ENCODE results near the gene PMS1.

The PMS1 gene

DNA sequence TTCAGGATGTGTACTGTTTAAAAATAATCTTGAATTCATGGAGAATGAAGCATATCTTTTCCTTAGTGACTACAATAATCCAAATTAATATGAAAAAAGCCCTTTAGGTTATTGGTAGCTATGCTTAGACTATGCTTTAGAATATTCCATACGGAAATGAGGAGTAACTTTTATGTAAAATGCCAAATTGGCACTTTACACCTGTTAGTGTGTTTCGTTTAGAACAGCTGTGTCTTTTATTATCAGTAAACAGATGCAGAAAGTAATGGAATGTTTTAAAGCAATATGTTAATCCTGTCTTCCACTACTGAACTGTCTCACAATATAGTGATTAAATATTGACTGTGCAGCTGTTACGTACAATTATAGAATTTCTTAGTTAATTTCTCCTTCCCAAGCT, 129.6 kb downstream of the PMS1 start:
- TF ChIP-seq, protein P1, sequence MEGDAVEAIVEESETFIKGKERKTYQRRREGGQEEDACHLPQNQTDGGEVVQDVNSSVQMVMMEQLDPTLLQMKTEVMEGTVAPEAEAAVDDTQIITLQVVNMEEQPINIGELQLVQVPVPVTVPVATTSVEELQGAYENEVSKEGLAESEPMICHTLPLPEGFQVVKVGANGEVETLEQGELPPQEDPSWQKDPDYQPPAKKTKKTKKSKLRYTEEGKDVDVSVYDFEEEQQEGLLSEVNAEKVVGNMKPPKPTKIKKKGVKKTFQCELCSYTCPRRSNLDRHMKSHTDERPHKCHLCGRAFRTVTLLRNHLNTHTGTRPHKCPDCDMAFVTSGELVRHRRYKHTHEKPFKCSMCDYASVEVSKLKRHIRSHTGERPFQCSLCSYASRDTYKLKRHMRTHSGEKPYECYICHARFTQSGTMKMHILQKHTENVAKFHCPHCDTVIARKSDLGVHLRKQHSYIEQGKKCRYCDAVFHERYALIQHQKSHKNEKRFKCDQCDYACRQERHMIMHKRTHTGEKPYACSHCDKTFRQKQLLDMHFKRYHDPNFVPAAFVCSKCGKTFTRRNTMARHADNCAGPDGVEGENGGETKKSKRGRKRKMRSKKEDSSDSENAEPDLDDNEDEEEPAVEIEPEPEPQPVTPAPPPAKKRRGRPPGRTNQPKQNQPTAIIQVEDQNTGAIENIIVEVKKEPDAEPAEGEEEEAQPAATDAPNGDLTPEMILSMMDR (IDR thresholded peaks at IDR 0.05; ENCODE audit: control insufficient read depth, insufficient read depth, low read depth, low read length, missing control alignments) = no peak
- H3K4me3 ChIP-seq (ENCODE audit: control insufficient read depth, low read depth, low read length) = no peak overlapping the region
- DNase-seq (ENCODE audit: low read depth) = no peak

DNA sequence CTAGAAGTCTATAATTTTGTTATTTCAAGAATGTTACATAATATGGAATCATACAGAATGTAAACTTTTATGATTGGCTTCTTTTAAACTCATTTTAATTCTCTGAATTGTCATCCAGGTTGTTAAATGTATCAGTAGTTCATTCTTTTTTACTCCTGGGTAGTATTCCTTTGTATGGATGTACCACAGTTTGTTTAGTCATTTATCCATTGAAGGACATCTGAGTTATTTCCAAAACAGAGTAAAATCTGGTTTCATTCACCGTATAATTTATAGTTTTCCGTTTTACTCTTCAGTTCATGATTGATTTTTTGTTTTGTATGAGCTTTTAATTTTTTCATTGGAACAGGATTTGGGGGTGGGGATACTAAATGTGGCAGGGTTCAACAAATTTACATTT, 132.4 kb downstream of the PMS1 start:
- no peak for DNase-seq (ENCODE audit: low read depth)
- TF ChIP-seq, protein P1 (IDR thresholded peaks at IDR 0.05; ENCODE audit: control insufficient read depth, insufficient read depth, low read depth, low read length, missing control alignments) = no peak
- H3K4me3 ChIP-seq (ENCODE audit: control insufficient read depth, low read depth, low read length) = no peak overlapping the region

All from AG09309 (cell line).